ENCODE measurements around the gene SPR.

Gene SPR

GRCh38 chr2:72916743-72917137, 29.5 kb downstream of the SPR start:
- DNase-seq = no peak

- DNase-seq = no peak
These were observed 30.1 kb downstream of the SPR start, which contains the start of gene EMX1 for GRCh38 chr2:72917138-72917876. TSS of gene EMX1 (plus strand) at chr2:72917519. CDS start at chr2:72917853, 334 bp downstream.

DNA sequence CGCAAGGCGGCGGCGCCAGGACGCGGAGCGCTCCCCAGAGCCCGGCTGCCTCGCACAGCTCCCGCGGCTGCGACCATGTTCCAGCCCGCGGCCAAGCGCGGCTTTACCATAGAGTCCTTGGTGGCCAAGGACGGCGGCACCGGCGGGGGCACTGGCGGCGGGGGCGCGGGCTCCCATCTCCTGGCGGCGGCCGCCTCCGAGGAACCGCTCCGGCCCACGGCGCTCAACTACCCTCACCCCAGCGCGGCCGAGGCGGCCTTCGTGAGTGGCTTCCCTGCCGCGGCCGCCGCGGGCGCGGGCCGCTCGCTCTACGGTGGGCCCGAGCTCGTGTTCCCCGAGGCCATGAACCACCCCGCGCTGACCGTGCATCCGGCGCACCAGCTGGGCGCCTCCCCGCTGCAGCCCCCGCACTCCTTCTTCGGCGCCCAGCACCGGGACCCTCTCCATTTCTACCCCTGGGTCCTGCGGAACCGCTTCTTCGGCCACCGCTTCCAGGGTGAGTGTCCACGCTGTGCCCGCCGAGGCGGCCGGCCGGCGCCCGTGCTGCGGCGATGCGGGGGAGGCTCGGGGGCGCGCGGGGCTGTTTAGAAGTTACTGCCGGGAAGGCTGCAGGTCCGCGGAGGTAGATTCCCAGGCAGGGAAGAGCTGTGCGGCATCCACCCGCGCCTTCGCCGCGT, 30.8 kb downstream of the SPR start:
- no peak for DNase-seq

GRCh38 chr2:72919414-72920317, 32.5 kb downstream of the SPR start:
- DNase-seq = no peak

DNA sequence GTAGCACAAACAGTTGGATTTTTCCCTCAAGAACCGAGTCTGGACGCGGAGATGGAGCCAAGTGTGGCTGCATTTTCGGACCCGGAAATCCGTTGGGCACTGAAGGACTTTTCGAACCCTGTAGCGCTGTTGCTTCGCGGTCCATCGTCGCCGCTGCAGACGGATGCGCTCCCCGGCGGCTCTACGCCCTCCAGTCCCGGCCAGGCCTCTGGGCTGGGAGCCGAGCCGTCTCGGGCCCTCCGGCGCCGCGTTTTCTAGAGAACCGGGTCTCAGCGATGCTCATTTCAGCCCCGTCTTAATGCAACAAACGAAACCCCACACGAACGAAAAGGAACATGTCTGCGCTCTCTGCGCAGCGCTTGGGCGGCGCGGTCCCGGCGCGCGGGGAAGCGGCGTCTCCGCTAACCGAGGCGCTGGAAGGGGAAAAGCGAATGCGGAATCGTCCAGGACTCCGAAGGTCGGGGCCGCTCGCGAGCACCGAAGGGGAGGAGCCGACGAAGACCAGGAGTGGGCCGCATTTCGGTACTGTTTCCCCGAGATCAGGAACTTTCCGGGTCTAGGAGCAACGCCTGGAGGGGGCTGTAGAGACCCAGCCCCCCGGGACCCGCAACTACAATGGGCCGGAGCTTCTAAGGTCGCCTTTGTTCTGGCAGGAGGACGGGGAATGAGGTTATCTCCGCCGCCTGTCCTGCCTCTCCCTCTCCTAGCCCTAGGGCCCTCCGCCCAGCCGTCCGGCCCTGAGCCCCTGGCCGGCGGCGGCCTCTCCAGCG, 33.3 kb downstream of the SPR start:
- DNase-seq = no peak

- no peak for DNase-seq
These were observed 34.1 kb downstream of the SPR start for GRCh38 chr2:72921088-72921851.

- no peak for DNase-seq
These were observed 34.6 kb downstream of the SPR start for GRCh38 chr2:72921853-72922252.

DNA sequence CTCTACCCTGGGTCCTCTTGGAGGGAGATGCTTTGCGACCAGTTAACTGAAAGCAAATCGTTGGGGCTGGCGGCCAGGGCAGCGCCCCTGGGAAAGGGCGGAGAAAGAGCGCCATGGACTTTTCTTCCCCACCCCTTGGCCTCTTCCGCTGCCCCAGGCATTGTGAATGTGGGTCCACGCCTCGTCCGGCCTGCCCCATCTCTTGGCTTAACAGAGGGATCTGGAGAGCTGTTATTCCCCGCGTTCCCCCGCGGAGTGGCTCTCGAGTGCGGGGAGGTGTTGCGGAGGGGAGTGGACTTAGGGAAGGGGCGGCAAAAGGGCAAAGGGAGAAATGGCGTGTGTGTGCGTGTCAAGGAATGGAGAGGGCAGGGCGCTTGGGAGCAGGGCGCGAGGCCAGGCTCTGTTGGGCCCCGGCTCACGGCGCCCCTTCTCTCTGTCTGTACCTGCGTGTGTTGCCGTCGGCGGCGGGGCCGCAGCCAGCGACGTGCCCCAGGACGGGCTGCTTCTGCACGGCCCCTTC, 36.7 kb downstream of the SPR start:
- DNase-seq = no peak

DNA sequence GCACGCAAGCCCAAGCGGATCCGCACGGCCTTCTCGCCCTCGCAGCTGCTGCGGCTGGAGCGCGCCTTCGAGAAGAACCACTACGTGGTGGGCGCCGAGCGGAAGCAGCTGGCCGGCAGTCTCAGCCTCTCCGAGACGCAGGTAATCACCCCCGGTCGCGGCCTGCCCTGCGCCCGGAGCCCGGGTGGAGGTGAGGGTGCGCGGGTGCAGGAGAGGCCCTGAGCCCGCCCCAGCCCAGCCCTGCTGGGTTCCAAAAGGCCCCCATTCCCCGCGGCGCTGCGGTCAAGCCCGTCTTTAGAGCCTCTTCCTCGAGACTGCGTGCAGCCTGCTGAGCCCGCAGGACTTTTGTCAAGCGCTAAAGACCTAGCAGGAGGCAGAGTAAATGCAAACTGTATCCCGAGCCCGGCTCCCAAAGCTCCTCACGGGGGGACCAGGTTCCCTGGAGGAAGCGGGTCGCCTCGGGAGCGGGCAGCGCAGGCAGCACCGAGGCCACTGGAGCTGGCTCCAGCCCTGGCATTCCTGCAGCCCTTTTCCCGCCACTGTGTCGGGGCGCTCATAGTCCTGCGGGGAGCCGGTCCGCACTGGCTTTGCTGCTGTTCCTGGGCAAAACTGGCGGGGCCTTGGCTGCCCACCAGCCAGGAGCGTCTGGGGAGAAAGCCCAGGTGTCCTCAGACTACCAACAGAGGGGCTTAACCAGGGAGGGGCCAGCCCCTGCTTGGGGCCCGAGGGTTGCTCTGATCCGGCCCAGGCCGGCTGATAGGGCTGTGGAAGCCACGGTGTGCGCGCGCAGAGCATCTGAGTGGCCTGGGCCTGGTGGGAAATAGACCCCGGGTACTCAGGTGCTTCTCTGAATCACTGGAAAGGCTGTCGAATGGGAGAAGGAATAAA, 37.4 kb downstream of the SPR start:
- DNase-seq = no peak

DNA sequence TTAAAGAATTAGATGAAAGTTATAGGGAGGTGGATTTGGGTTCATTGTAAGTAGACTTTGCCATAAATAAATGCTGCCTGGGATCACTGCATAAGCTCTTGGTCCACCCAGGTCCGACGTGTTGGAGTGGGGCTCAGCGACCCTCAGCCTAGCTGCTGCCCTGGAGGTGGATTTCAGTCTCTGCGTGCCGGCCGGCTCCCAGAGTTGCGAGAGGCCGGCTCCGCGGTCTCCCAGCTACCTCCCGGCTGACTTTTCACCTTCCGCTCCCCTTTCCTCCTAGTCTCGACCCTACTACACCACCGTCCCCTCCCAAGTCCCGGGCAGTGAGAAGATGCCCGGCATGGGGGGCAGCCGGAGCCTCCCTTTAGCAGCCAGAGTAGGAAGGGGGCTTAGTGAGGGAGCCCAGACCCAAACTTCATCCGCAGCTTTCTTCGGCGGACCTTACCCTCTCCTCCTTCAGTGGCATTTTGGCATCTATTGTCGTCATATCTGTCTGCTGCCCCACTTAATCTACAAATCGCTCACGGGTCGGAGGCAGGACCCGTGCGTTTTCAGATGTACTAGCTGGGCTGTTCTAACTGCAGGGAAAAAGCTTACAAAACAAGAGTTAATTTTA, 38.2 kb downstream of the SPR start:
- DNase-seq = no peak

DNA sequence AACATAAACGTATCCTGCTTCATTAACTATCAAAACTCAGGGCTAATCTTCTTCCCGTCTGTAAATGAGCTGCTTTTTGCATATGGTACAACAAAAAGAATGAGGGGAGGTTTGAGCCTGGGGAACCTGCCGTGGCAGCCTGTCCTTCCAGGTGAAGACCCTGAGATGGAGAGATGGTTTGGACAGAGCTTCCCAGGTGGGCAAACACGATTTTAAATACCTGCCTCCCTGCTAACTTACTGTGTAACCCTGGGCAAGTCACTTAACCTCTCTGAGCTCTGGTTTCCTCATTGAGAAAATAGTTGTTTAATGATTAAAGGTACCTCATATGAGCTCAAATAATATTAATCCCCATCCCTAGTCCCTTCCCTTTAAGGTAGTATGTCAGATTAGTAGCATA, 39.2 kb downstream of the SPR start:
- no peak for DNase-seq

DNA sequence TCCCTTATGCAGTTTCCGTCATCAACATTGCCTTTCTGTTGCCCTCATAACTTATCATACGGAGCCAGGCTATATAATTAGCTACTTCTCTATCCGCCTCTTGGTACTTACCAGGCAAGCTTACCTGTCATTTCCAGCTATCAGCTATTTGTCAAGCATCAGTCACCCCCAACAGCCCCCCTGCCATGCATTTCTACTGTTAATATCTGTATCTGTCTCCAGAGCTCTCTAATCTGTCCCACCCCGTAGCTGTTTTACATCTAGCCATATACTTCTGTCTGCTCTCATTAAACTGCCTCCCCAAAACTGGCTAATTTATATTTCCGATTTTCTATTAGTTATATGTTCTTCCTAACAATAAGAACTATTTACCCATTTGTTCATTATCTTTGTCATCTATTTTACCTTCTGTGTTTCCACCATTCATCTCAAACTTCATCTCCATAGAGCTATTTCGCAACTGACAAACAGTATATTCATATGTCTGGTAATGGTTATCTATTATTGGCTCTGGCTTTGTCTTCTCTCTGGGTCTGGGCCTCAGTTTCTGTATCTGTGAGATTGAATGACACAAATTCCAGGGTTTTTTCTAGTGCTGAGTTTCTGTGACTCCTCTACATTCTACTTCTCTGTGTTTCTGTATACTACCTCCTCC, 39.7 kb downstream of the SPR start:
- no peak for DNase-seq

- no peak for DNase-seq
These were observed 40.7 kb downstream of the SPR start for GRCh38 chr2:72927619-72928550.

GRCh38 chr2:72929010-72929409, 41.8 kb downstream of the SPR start:
- no peak for DNase-seq

GRCh38 chr2:72931280-72931910, 44.2 kb downstream of the SPR start:
- no peak for DNase-seq

GRCh38 chr2:72932045-72932740, 45.0 kb downstream of the SPR start:
- no peak for DNase-seq

GRCh38 chr2:72932805-72933204, 45.6 kb downstream of the SPR start:
- no peak for DNase-seq

Data from femur (tissue), 1 donor.